ENCODE data around the gene CENPK.

CENPK gene

DNA sequence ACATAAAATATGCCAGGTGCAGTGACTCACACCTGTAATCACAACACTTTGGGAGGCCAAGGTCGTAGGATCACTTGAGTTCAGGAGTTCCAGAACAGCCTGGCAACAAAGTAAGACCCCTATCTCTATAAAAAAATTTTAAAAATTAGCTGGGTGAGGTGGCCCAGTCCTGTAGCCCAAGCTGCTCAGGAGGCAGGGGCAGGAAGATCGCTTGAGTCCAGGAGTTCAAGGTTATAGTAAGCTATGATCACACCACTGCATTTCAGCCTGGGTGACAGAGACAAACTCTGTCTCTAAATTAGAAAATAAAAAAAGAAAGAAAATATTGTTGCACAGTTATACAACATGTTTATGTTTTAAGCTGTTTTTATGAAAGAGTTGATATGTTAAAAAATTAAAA lies 6.8 kb downstream of the CENPK start:
- Histone ChIP-seq H3K4me3 (ENCODE audit: low read length) (no peak overlapping the region), H3K4me1 (ENCODE audit: control insufficient read depth, insufficient read depth, low read length) (no peaks in the 10 kb centered on the region), H3K9me3 (ENCODE audit: control insufficient read depth, insufficient read depth, low read length) (no peaks in the 10 kb centered on the region), H3K27me3 (ENCODE audit: control insufficient read depth, insufficient read depth, low read length) (no peaks in the 10 kb centered on the region), H3K36me3 (ENCODE audit: control insufficient read depth, insufficient read depth, low read length) (no peaks in the 10 kb centered on the region; the same call in 1 of the 2 replicates), H3K27ac (ENCODE audit: low read length) (no peak overlapping the region)
- WGBS (ENCODE audit: insufficient coverage, insufficient read length): no CpG with 5 or more reads among the region's 2 CpGs
- DNase-seq (ENCODE audit: low read depth, low spot score): no peak

GRCh38 chr5:65555287-65555686 lies 7.7 kb downstream of the CENPK start:
- H3K36me3 ChIP-seq (ENCODE audit: control insufficient read depth, insufficient read depth, low read length): peaks cover 2% of the 10 kb centered on the region; the same call in 1 of the 2 replicates
- no peaks in the 10 kb centered on the region for H3K4me1 ChIP-seq (ENCODE audit: control insufficient read depth, insufficient read depth, low read length)

DNA sequence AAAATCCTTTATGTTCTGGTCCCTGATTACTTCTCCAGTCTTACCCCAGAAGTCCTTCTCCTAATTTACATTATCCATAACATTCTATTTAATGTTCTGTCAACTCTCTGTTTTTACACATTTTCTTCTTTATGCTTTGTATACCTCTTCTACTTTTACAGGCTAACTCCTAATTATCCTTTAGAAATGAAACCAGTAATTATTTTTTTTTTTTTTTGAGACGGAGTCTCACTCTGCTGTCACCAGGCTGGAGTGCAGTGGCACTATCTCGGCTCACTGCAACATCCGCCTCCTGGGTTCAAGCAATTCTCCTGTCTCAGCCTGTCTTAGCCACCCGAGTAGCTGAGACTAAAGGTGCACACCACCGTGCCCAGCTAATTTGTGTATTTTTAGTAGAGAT lies 9.0 kb downstream of the CENPK start:
- H3K27me3 ChIP-seq (ENCODE audit: control insufficient read depth, insufficient read depth, low read length): no peaks in the 10 kb centered on the region
- H3K4me1 ChIP-seq (ENCODE audit: control insufficient read depth, insufficient read depth, low read length): no peaks in the 10 kb centered on the region
- H3K27ac ChIP-seq (ENCODE audit: low read length): no peak overlapping the region
- DNase-seq (ENCODE audit: low read depth, low spot score): no peak
- H3K9me3 ChIP-seq (ENCODE audit: control insufficient read depth, insufficient read depth, low read length): no peaks in the 10 kb centered on the region
- WGBS (ENCODE audit: insufficient coverage, insufficient read length): no CpG with 5 or more reads among the region's 5 CpGs
- H3K36me3 ChIP-seq (ENCODE audit: control insufficient read depth, insufficient read depth, low read length): peaks cover 2% of the 10 kb centered on the region; the same call in 1 of the 2 replicates
- H3K4me3 ChIP-seq (ENCODE audit: low read length): no peak overlapping the region

More at GRCh38 chr5:65555287-65555686, 7.7 kb downstream of the CENPK start:
- Histone ChIP-seq H3K27ac (ENCODE audit: low read length) (no peak overlapping the region), H3K9me3 (ENCODE audit: control insufficient read depth, insufficient read depth, low read length) (no peaks in the 10 kb centered on the region), H3K27me3 (ENCODE audit: control insufficient read depth, insufficient read depth, low read length) (no peaks in the 10 kb centered on the region), H3K4me3 (ENCODE audit: low read length) (no peak overlapping the region)
- DNase-seq (ENCODE audit: low read depth, low spot score): no peak

DNA sequence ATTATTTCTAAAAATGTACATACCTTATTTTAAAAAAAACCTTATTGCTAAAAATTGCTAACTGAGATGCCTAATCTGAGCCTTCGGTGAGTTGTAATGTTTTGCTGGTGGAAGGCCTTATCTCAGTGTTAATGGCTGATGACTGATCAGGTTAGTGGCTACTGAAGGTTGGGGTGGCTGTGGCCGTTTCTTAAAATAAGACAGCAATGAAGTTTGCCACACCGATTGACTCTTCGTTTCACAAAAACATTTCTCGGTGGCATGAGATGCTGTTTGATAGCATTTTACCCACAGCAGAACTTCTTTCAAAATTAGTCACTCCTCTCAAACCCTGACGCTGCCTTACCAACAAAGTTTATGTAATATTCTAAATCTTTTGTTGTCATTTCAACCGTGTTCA lies 14.7 kb downstream of the CENPK start:
- Histone ChIP-seq H3K4me3 (ENCODE audit: low read length) (no peak overlapping the region), H3K27ac (ENCODE audit: low read length) (no peak overlapping the region), H3K9me3 (ENCODE audit: control insufficient read depth, insufficient read depth, low read length) (no peaks in the 10 kb centered on the region), H3K36me3 (ENCODE audit: control insufficient read depth, insufficient read depth, low read length) (peaks cover 2% of the 10 kb centered on the region; the same call in 1 of the 2 replicates), H3K4me1 (ENCODE audit: control insufficient read depth, insufficient read depth, low read length) (no peaks in the 10 kb centered on the region), H3K27me3 (ENCODE audit: control insufficient read depth, insufficient read depth, low read length) (no peaks in the 10 kb centered on the region)
- DNase-seq (ENCODE audit: low read depth, low spot score): no peak
- no CpG with 5 or more reads among the region's 7 CpGs for WGBS (ENCODE audit: insufficient coverage, insufficient read length)

GRCh38 chr5:65546141-65546540 lies 16.8 kb downstream of the CENPK start:
- H3K36me3 ChIP-seq (ENCODE audit: control insufficient read depth, insufficient read depth, low read length): peaks cover 4% of the 10 kb centered on the region; the same call in 1 of the 2 replicates
- H3K4me1 ChIP-seq (ENCODE audit: control insufficient read depth, insufficient read depth, low read length): no peaks in the 10 kb centered on the region
- no peak for DNase-seq (ENCODE audit: low read depth, low spot score)
- H3K4me3 ChIP-seq (ENCODE audit: low read length): no peak overlapping the region
- no CpG with 5 or more reads among the region's 5 CpGs for WGBS (ENCODE audit: insufficient coverage, insufficient read length)
- no peaks in the 10 kb centered on the region for H3K27me3 ChIP-seq (ENCODE audit: control insufficient read depth, insufficient read depth, low read length)
- no peaks in the 10 kb centered on the region for H3K9me3 ChIP-seq (ENCODE audit: control insufficient read depth, insufficient read depth, low read length)
- no peak overlapping the region for H3K27ac ChIP-seq (ENCODE audit: low read length)

DNA sequence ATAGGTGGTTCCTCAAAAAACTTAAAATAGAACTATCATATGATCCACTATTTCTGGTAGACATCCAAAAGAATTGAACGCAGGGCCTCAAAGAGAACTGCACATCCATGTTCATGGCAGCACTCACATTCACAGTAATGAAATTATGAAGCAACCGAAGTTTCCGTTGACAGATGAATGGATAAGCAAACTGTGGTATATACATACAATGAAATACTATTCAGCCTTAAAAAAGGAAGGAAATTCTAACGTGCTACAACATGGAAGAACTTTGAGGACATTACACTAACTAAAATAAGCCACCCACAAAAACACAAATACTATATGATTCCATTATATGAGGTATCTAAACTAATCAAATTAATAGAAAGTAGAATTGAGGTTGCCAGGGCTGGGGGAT lies 18.5 kb downstream of the CENPK start:
- Histone ChIP-seq H3K27ac (ENCODE audit: low read length) (no peak overlapping the region), H3K27me3 (ENCODE audit: control insufficient read depth, insufficient read depth, low read length) (no peaks in the 10 kb centered on the region), H3K36me3 (ENCODE audit: control insufficient read depth, insufficient read depth, low read length) (peaks cover 3% of the 10 kb centered on the region; the same call in 1 of the 2 replicates), H3K9me3 (ENCODE audit: control insufficient read depth, insufficient read depth, low read length) (no peaks in the 10 kb centered on the region), H3K4me3 (ENCODE audit: low read length) (no peak overlapping the region), H3K4me1 (ENCODE audit: control insufficient read depth, insufficient read depth, low read length) (no peaks in the 10 kb centered on the region)
- DNase-seq (ENCODE audit: low read depth, low spot score): no peak
- WGBS (ENCODE audit: insufficient coverage, insufficient read length): no CpG with 5 or more reads among the region's 4 CpGs

- H3K27me3 ChIP-seq (ENCODE audit: control insufficient read depth, insufficient read depth, low read length): no peaks in the 10 kb centered on the region
- peaks cover 3% of the 10 kb centered on the region; the same call in 1 of the 2 replicates for H3K36me3 ChIP-seq (ENCODE audit: control insufficient read depth, insufficient read depth, low read length)
- H3K4me3 ChIP-seq (ENCODE audit: low read length): no peak overlapping the region
- no peak overlapping the region for H3K27ac ChIP-seq (ENCODE audit: low read length)
- no peaks in the 10 kb centered on the region for H3K9me3 ChIP-seq (ENCODE audit: control insufficient read depth, insufficient read depth, low read length)
- H3K4me1 ChIP-seq (ENCODE audit: control insufficient read depth, insufficient read depth, low read length): no peaks in the 10 kb centered on the region
- DNase-seq (ENCODE audit: low read depth, low spot score): no peak
Observed at GRCh38 chr5:65539827-65540226, 23.1 kb downstream of the CENPK start.

- Histone ChIP-seq H3K4me3 (ENCODE audit: low read length) (no peak overlapping the region), H3K36me3 (ENCODE audit: control insufficient read depth, insufficient read depth, low read length) (no peaks in the 10 kb centered on the region), H3K27ac (ENCODE audit: low read length) (no peak overlapping the region), H3K9me3 (ENCODE audit: control insufficient read depth, insufficient read depth, low read length) (no peaks in the 10 kb centered on the region), H3K4me1 (ENCODE audit: control insufficient read depth, insufficient read depth, low read length) (no peaks in the 10 kb centered on the region), H3K27me3 (ENCODE audit: control insufficient read depth, insufficient read depth, low read length) (no peaks in the 10 kb centered on the region)
- no peak for DNase-seq (ENCODE audit: low read depth, low spot score)
- no CpG with 5 or more reads among the region's 6 CpGs for WGBS (ENCODE audit: insufficient coverage, insufficient read length)
Observed at GRCh38 chr5:65535529-65535987, 27.4 kb downstream of the CENPK start.

DNA sequence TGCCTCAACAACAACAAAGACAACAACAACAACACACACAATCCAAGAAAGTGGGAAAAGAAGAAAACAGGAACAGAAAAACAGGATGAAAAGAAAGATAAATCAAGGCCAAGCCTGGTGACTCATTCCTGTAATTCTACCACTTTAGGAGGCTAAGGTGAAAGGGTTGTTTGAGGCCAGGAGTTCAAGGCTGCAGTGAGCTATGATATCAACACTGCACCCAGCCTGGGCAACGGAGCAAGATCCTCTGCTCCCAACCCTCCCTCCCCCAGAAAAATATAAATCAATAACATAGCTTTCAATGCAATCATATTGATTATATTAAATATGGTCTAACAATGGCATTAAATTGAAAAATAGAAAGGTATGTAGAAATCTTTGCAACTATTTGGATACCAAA lies 32.1 kb downstream of the CENPK start:
- Histone ChIP-seq H3K4me3 (ENCODE audit: low read length) (no peak overlapping the region), H3K36me3 (ENCODE audit: control insufficient read depth, insufficient read depth, low read length) (0 out of 2 replicates have a peak, but pooled peaks cover 3% of the 10 kb centered on the region), H3K27me3 (ENCODE audit: control insufficient read depth, insufficient read depth, low read length) (no peaks in the 10 kb centered on the region), H3K4me1 (ENCODE audit: control insufficient read depth, insufficient read depth, low read length) (no peaks in the 10 kb centered on the region), H3K9me3 (ENCODE audit: control insufficient read depth, insufficient read depth, low read length) (no peaks in the 10 kb centered on the region), H3K27ac (ENCODE audit: low read length) (no peak overlapping the region)
- no peak for DNase-seq (ENCODE audit: low read depth, low spot score)
- WGBS (ENCODE audit: insufficient coverage, insufficient read length): no CpG with 5 or more reads among the region's 1 CpG

DNA sequence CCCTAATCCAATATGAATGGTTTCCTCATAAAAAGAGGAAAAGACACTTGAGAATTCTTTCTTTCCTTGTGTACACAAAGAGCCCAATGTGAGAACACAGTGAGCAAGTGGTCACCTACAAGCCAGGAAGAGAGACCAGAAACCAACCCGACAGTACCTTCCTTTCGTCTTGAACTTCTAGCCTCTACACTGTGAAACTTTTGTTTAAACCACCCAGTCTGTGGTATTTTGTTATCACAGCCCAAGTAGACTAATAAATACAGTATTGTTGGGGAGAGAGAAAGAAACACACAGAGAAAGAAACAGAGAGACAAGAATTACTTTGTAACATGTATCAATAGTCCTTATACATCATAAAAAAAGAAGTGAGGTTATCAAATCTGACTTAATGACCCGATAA lies 37.2 kb downstream of the CENPK start:
- Histone ChIP-seq H3K27me3 (ENCODE audit: control insufficient read depth, insufficient read depth, low read length) (no peaks in the 10 kb centered on the region), H3K27ac (ENCODE audit: low read length) (no peak overlapping the region), H3K4me3 (ENCODE audit: low read length) (no peak overlapping the region), H3K9me3 (ENCODE audit: control insufficient read depth, insufficient read depth, low read length) (no peaks in the 10 kb centered on the region), H3K36me3 (ENCODE audit: control insufficient read depth, insufficient read depth, low read length) (0 out of 2 replicates have a peak, but pooled peaks cover 3% of the 10 kb centered on the region), H3K4me1 (ENCODE audit: control insufficient read depth, insufficient read depth, low read length) (no peaks in the 10 kb centered on the region)
- no CpG with 5 or more reads among the region's 3 CpGs for WGBS (ENCODE audit: insufficient coverage, insufficient read length)
- no peak for DNase-seq (ENCODE audit: low read depth, low spot score)

DNA sequence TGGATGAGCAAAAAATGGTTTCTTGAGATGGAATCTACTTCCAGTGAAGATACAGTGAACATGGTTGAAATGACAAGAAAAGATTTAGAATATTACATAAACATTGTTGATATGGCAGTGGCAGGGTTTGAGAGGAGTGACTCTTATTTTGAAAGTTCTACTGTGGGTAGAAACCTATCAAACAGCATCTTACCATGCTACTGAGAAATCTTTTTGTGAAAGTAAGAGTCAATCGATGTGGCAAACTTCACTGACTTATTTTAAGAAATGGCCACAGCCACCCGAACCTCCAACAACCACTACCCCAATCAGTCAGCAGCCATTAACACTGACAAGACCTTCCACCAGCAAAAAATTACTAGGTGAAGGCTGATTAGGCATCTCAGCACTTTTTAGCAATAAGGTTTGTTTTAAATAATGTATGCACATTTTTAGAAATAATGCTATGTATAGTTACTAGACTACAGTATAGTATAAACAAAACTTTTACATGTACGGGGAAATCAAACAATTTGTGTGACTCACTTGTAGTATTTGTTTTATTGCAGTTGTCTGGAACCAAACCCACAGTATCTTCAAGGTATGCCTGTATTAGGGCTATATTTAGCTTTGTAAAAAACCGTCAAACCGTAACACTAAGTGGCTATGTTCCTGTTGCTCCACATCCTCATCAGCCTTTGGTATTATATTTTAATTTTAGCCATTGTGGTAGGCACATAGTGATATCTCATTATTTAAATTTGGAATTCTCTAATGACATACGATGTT lies 50.6 kb downstream of the CENPK start:
- Histone ChIP-seq H3K36me3 (ENCODE audit: control insufficient read depth, insufficient read depth, low read length) (no peaks in the 10 kb centered on the region), H3K4me3 (ENCODE audit: low read length) (no peak overlapping the region), H3K4me1 (ENCODE audit: control insufficient read depth, insufficient read depth, low read length) (no peaks in the 10 kb centered on the region), H3K27ac (ENCODE audit: low read length) (no peak overlapping the region), H3K27me3 (ENCODE audit: control insufficient read depth, insufficient read depth, low read length) (no peaks in the 10 kb centered on the region), H3K9me3 (ENCODE audit: control insufficient read depth, insufficient read depth, low read length) (no peaks in the 10 kb centered on the region)
- DNase-seq (ENCODE audit: low read depth, low spot score): no peak
- WGBS (ENCODE audit: insufficient coverage, insufficient read length): no CpG with 5 or more reads among the region's 6 CpGs

Data from iPS DF 6.9 (cell line).